GM06990 (cell line): ENCODE data around the gene IFRD1.

Source experiments
- DNase-seq: peaks from one replicate; pipeline ENCODE4 v3.0.0-alpha.2; 2011; ENCODE audit not compliant: insufficient read length; ENCODE audit errors: extremely low read depth
- H3K27me3 ChIP-seq: replicated peaks from 2 replicates; pipeline ENCODE4 v1.6.0; 2011; ENCODE audit warnings: low read length; ENCODE audit not compliant: control insufficient read depth, insufficient read depth
- H3K36me3 ChIP-seq: 2 replicates; pipeline ENCODE4 v1.5.1; 2011; ENCODE audit warnings: low read length; ENCODE audit not compliant: control insufficient read depth, insufficient read depth
- H3K4me3 ChIP-seq: replicated peaks from 2 replicates; pipeline ENCODE4 v1.5.1; 2011; ENCODE audit warnings: low read depth, mild to moderate bottlenecking, control low read depth, low read length
- TF ChIP-seq, protein P1 (sequence below): IDR thresholded peaks from 2 replicates; pipeline ENCODE4 v1.5.1; 2011; ENCODE audit warnings: low read length, control low read depth, mild to moderate bottlenecking, inconsistent platforms; ENCODE audit not compliant: insufficient read depth, poor library complexity, severe bottlenecking

The IFRD1 gene

GRCh38 chr7:112484671-112485167, 34.5 kb downstream of the IFRD1 start:
- Histone ChIP-seq H3K36me3 (no peaks in the 10 kb centered on the region), H3K27me3 (no peaks in the 10 kb centered on the region), H3K4me3 (no peak overlapping the region)
- no peak for DNase-seq
- TF ChIP-seq, protein P1, sequence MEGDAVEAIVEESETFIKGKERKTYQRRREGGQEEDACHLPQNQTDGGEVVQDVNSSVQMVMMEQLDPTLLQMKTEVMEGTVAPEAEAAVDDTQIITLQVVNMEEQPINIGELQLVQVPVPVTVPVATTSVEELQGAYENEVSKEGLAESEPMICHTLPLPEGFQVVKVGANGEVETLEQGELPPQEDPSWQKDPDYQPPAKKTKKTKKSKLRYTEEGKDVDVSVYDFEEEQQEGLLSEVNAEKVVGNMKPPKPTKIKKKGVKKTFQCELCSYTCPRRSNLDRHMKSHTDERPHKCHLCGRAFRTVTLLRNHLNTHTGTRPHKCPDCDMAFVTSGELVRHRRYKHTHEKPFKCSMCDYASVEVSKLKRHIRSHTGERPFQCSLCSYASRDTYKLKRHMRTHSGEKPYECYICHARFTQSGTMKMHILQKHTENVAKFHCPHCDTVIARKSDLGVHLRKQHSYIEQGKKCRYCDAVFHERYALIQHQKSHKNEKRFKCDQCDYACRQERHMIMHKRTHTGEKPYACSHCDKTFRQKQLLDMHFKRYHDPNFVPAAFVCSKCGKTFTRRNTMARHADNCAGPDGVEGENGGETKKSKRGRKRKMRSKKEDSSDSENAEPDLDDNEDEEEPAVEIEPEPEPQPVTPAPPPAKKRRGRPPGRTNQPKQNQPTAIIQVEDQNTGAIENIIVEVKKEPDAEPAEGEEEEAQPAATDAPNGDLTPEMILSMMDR = no peak

- TF ChIP-seq, protein P1 = no peak
- Histone ChIP-seq H3K36me3 (no peaks in the 10 kb centered on the region; the same call in 1 of the 2 replicates), H3K4me3 (no peak overlapping the region), H3K27me3 (no peaks in the 10 kb centered on the region)
- no peak for DNase-seq
Measured at GRCh38 chr7:112485766-112486165, 35.5 kb downstream of the IFRD1 start.

DNA sequence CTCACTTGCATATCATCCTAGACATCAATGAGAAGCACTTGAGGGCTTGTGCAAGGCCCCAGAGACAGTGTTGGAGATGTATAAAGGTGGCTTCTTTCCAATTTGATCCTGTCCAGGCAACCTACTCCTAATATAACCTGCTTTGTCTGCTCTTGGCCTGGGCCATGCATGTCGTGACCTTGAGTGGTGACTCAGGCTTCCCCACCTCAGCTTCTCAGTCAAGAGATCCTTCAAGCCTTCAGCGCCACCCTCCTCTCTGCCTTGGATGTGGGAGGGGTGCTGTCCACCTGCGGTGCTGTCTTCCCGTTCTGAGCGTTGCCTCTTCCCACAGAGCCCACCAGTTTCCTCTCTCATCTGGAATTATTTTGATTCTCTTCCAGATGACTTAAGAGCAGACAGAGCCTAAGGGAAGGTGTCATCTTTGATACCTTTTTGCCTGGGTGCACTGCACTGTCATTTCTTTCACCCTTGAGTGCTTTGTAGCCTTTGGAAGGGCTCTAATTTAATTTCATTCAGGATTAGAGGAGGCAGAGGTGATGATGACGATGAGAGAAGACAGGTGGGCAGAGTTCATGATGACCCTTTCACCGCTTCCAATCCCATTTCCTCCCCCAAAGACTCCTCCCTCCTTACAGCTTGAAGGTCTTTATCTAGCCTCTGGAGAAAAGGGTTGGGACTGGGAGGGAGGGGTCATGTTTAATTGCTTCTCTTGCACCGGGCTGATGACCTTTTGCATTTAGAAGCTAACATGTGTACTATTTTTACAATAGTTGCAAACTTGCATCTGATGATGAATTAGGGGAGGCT, 37.4 kb downstream of the IFRD1 start:
- H3K27me3 ChIP-seq = no peaks in the 10 kb centered on the region
- no peak for DNase-seq
- TF ChIP-seq, protein P1 = no peak
- H3K36me3 ChIP-seq = no peaks in the 10 kb centered on the region; the same call in 1 of the 2 replicates
- H3K4me3 ChIP-seq = no peak overlapping the region

DNA sequence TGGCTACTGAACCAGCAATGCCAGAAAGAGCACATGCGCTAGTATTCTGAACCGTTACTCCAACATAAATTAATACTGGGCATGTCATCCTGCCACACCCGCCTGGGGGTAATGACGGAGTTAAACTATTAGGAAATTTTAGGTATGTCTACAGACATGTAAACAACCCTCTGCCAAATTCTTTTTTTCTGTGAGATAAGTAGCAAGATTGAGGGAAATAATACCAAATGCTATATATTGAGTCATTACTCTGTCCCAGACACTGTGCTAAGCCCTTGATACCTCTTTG, 37.9 kb downstream of the IFRD1 start:
- Histone ChIP-seq H3K36me3 (no peaks in the 10 kb centered on the region; the same call in 1 of the 2 replicates), H3K27me3 (no peaks in the 10 kb centered on the region), H3K4me3 (no peak overlapping the region)
- no peak for DNase-seq
- TF ChIP-seq, protein P1 = no peak

DNA sequence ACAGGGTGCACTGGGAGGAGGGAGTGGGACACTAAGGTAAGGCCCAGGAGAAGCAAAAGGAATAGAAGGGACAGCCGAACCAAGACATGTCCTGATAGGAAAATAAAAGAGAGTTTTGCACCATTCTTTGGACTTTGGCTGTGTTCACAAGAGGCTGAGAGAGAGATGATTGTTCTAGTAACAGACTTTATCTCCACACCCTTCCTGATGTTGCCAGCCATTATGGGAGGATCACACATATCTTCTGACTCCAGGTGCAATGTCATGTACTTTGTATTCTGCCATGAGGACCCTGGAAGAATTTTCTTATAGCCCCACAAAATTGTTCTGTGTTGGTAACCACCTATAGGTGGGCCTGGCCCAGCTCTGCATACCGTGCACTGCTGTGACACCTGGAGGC, 41.9 kb downstream of the IFRD1 start:
- TF ChIP-seq, protein P1 = no peak
- no peaks in the 10 kb centered on the region; the same call in 1 of the 2 replicates for H3K36me3 ChIP-seq
- no peak overlapping the region for H3K4me3 ChIP-seq
- no peak for DNase-seq
- no peaks in the 10 kb centered on the region for H3K27me3 ChIP-seq
